ENCODE measurements around the gene DNAJC3. TPM values are rescaled to one million over a fixed set of nuclear protein-coding genes. Genes with fewer than 3 reads are reported as not detected.
"Not testable (repeated sequence)": the region's sequence is repeated elsewhere in the genome, so short reads cannot be mapped to it uniquely, and the experiment has no call there.

DNAJC3 gene
- total RNA-seq, 2 experiments from 2014 or later = 26.4 to 27.5 TPM

DNA sequence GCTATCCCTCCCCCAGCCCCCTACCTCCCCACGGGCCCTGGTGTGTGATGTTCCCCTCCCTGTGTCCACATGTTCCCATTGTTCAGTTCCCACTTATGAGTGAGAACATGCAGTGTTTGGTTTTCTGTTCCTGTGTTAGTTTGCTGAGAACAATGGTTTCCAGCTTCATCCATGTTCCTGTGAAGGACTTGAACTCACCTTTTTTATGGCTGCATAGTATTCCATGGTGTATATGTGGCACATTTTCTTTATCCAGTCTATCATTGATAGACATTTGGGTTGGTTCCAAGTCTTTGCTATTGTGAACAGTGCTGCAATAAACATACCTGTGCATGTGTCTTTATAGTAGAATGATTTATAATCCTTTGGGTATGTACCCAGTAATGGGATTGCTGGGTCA lies 105.0 kb downstream of the DNAJC3 start:
- CTCF ChIA-PET, H3K4me1 Mint-ChIP-seq, H3K4me3 Mint-ChIP-seq, POLR2A ChIA-PET, H3K9me3 Mint-ChIP-seq, H3K27me3 Mint-ChIP-seq, DNase-seq, H3K27ac Mint-ChIP-seq: not testable (repeated sequence)
- peaks cover 17% of the 10 kb centered on the region for H3K36me3 Mint-ChIP-seq (ENCODE audit: low read depth)

DNA sequence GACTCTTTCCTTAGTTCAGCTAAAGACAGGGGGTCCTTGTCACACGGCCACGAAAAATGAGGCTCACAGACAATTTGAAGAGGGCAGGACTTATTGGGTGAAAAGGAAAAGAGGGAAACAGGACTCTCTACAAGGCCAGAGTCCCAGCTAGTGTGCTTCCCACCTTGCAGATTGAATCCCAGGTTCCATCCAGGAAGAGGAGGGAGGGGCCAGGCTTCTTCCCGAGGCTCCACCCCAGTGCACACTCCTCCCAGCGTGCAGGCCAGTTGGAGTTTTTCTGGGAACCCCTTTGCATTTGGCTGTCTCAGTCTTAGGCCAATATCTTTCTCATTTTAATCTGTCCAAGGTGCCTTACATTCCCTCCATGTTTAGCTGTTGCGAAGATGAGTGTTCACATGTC lies 106.8 kb downstream of the DNAJC3 start:
- H3K27me3 Mint-ChIP-seq = no peaks in the 10 kb centered on the region

DNA sequence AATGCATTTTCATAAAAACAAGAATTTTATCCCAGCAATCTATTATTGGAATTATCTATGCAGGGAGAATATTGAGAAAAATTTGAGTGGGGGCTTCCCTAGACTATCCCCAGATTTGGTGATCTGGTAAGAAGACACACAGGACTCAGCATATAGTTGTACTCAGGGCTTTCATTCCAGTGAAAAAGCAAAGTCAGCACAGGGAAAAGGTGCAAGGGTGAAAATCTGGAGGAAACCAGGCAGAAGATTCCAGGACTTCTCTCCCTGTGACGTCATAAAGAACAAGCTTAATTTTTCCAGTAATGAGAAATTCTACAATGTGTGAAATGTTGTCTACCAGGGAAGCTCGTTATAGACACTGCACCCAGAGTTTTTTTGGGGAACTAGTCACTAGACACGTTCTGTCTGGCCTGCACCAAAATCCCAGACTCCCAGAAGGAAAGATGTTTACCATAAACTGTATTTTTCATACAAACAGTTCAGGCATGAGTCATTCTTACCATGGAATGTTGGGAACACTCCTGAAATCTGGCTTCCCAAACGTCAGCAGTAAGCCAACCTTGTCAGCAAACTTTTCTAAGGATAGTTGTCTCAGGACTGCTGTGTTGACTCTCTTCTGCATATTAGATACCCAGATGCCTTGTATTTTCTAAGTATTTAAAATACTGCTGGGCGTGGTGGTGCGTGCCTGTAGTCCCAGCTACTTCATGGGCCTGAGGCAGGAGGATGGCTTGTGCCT lies 107.4 kb downstream of the DNAJC3 start:
- Mint-ChIP-seq H3K27ac (no peak overlapping the region), H3K4me3 (no peak overlapping the region), H3K9me3 (no peaks in the 10 kb centered on the region), H3K4me1 (no peaks in the 10 kb centered on the region), H3K27me3 (no peaks in the 10 kb centered on the region), H3K36me3 (ENCODE audit: low read depth) (peaks cover 32% of the 10 kb centered on the region)
- ChIA-PET CTCF (no interaction called here), POLR2A (no interaction called here)
- DNase-seq = no peak

More for the DNA sequence above, 106.8 kb downstream of the DNAJC3 start:
- POLR2A ChIA-PET = no interaction called here
- Mint-ChIP-seq H3K9me3 (no peaks in the 10 kb centered on the region), H3K27ac (no peak overlapping the region), H3K4me3 (no peak overlapping the region), H3K36me3 (ENCODE audit: low read depth) (peaks cover 26% of the 10 kb centered on the region), H3K4me1 (no peaks in the 10 kb centered on the region)
- CTCF ChIA-PET = no interaction called here
- DNase-seq = no peak

DNA sequence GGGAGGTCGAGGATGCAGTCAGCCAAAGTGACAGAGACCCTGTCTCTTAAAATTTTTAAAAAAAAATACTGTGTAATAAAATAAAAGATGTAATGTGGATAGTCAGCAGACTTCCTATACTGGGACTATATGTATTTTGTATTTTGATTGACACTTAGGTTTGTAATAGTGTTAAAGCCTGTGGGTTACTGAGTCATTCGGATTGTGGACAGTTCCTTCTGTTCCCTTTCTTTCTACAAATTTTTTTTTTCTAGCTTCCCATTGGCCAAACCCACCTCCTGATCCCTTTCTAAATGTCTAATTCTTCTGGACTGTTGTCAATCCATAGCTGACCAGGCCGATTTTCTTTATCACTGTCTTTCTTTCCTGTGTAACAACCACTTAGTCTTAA lies 108.0 kb downstream of the DNAJC3 start:
- no peak for DNase-seq
- H3K4me3 Mint-ChIP-seq = no peak overlapping the region
- peaks cover 37% of the 10 kb centered on the region for H3K36me3 Mint-ChIP-seq (ENCODE audit: low read depth)
- ChIA-PET CTCF (no interaction called here), POLR2A (no interaction called here)
- H3K9me3 Mint-ChIP-seq = no peaks in the 10 kb centered on the region
- no peak overlapping the region for H3K27ac Mint-ChIP-seq
- H3K27me3 Mint-ChIP-seq = no peaks in the 10 kb centered on the region
- H3K4me1 Mint-ChIP-seq = no peaks in the 10 kb centered on the region

DNA sequence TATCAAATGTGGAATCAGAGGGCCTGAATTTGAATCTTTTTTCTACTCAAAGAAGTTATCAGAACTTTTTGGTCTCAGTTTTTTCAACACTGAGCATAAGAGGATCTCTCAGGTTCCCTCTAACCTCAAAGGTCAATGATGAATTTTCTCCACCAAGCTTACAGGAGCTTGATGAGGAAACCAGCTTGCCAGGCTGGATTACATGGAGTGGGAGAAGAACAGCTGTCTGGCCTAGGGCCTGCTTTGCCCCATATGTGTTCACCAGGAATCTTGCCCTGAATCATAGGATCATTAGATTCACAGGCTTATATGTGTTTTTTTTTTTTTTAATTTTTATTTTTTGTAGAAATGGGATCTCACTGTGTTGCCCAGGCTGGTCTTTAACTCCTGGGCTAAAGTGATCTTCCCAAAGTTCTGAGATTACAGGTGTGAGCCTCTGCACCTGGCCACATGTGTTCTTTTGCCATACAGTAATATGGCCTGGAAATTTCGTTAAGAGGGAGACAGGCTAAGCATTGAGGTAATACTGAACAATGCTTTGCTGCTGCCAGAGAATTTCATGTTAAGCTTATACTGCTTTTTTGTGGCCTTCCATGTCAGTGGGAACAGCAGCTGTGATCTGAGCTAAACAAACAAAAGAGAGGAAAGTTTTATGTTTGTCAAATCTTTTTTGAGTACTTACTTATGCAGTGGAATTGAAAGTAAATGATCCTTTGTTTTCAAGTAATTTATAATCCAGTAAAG lies 110.6 kb downstream of the DNAJC3 start:
- Mint-ChIP-seq H3K27me3 (no peaks in the 10 kb centered on the region), H3K4me1 (no peaks in the 10 kb centered on the region), H3K36me3 (ENCODE audit: low read depth) (peaks cover 51% of the 10 kb centered on the region), H3K27ac (no peak overlapping the region), H3K9me3 (no peaks in the 10 kb centered on the region), H3K4me3 (no peak overlapping the region)
- no peak for DNase-seq
- CTCF ChIA-PET = no interaction called here
- POLR2A ChIA-PET = no interaction called here

DNA sequence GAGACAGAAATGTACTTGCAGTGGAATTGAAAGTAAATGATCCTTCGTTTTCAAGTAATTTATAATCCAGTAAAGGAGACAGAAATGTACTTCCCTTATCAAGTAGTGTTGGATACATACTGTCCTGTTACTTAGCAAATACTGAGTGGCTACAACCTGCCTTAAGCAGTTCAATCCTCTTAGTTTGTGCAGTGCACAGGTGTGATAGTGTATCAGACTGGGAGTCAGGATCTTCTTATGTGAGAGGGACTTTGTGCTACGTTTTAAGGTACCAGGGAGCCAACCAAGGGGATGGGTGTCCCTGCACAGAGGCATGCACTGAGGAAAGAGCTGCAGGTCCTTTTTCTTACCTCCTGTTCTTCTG lies 111.1 kb downstream of the DNAJC3 start:
- H3K36me3 Mint-ChIP-seq (ENCODE audit: low read depth) = peaks cover 56% of the 10 kb centered on the region
- H3K9me3 Mint-ChIP-seq = no peaks in the 10 kb centered on the region
- POLR2A ChIA-PET = no interaction called here
- no peak for DNase-seq
- H3K4me1 Mint-ChIP-seq = no peaks in the 10 kb centered on the region
- no peak overlapping the region for H3K4me3 Mint-ChIP-seq
- no peak overlapping the region for H3K27ac Mint-ChIP-seq
- CTCF ChIA-PET = no interaction called here
- H3K27me3 Mint-ChIP-seq = no peaks in the 10 kb centered on the region

DNA sequence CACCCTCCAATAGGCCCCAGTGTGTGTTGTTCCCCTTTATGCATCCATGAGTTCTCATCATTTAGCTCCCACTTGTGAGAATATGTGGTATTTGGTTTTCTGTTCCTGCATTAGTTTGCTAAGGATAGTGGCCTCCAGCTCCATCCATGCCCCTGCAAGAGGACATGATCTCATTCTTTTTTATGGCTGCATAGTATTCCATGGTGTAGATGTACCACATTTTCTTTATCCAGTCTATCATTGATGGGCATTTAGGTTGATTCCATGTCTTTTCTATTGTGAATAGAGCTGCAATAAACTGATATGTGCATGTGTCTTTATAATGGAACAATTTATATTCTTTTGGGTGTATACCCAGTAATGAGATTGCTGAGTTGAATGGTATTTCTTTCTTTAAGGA lies 112.4 kb downstream of the DNAJC3 start:
- H3K9me3 Mint-ChIP-seq, H3K4me3 Mint-ChIP-seq, H3K27ac Mint-ChIP-seq, DNase-seq, H3K4me1 Mint-ChIP-seq, H3K27me3 Mint-ChIP-seq, CTCF ChIA-PET, POLR2A ChIA-PET: not testable (repeated sequence)
- H3K36me3 Mint-ChIP-seq (ENCODE audit: low read depth) = peaks cover 62% of the 10 kb centered on the region

DNA sequence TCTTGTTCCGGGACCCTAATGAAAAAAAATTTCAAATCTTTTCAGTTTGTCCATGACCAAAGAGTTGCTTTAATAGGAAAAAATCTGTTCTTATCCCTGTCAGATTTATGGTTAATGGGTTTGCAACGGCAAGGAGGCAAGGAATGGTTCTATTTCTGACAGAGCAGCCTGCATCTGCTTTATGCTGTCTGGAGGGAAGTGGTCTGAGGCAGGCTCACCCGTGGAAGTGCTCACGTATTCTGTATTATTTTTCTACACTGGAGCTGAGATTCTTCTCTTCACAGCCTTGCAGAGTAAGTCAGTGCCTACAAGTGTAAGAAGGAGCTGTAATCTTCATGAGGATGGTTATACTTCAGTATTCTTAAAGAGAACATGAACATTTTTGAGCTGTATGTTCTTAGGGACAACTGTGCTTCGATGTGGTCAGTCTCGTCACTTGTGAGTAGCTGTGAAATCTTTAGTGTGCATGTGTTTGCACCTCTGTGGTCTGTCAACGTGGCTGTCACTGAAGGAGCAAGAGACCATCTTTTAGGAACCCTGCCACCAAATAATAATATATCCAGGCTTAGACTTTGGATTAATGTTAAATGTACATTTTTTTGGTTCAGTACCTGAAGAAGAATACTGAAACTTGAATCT lies 114.3 kb downstream of the DNAJC3 start:
- POLR2A ChIA-PET = no interaction called here
- CTCF ChIA-PET = no interaction called here
- H3K4me1 Mint-ChIP-seq = no peaks in the 10 kb centered on the region
- no peaks in the 10 kb centered on the region for H3K27me3 Mint-ChIP-seq
- H3K4me3 Mint-ChIP-seq = no peak overlapping the region
- no peak for DNase-seq
- no peak overlapping the region for H3K27ac Mint-ChIP-seq
- no peaks in the 10 kb centered on the region for H3K9me3 Mint-ChIP-seq
- H3K36me3 Mint-ChIP-seq (ENCODE audit: low read depth) = peaks cover 60% of the 10 kb centered on the region

DNA sequence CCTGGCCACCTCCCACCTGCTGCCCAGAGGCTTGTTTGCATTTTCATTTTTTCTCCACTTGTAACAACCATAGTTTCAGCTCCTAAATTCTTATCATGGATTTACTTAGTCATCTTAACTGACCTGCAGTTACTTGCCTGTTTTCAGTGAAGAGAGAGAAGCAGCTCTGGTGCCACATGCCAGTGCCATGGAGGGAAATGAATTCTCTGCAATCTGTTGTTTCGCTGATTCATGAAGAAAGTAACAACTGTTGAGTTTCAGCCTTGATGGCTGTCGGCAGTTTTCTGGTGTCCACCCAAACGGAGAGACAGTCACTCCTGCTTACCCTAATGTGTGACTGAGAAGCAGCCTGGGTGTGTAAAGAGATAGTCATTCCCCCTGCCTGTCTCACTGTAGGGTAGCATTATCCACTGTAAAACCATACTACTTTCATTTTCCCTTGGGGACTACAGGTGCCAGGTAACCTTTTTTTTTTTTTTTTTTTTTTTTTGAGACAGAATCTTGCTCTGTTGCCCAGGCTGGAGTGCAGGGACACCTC lies 116.1 kb downstream of the DNAJC3 start:
- no peak overlapping the region for H3K27ac Mint-ChIP-seq
- CTCF ChIA-PET = no interaction called here

DNA sequence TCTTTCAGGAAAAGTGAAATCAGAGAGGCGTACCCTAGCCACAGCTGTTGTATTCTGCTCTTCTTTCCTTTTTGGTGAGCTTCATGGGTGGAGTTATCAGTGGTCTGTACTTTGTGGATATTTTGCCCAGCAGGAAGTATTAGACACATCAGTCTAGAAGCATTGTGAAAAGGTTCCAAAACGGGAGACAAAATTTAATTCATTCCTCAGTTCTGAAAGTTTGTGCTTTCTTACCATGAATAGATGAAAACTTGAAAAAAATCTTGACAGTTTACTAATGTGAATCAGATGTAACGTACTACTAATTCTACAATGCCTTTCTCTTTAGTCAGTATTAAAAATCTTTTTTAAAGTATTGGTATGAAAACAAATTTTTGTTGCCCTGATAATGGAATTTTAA lies 116.8 kb downstream of the DNAJC3 start:
- H3K4me1 Mint-ChIP-seq = no peaks in the 10 kb centered on the region
- no peak overlapping the region for H3K4me3 Mint-ChIP-seq
- CTCF ChIA-PET = no interaction called here
- DNase-seq = no peak
- H3K36me3 Mint-ChIP-seq (ENCODE audit: low read depth) = peaks cover 41% of the 10 kb centered on the region
- no peaks in the 10 kb centered on the region for H3K9me3 Mint-ChIP-seq
- H3K27ac Mint-ChIP-seq = no peak overlapping the region
- POLR2A ChIA-PET = no interaction called here
- H3K27me3 Mint-ChIP-seq = no peaks in the 10 kb centered on the region

More for the DNA sequence above, 116.1 kb downstream of the DNAJC3 start:
- H3K4me1 Mint-ChIP-seq = no peaks in the 10 kb centered on the region
- peaks cover 46% of the 10 kb centered on the region for H3K36me3 Mint-ChIP-seq (ENCODE audit: low read depth)
- H3K9me3 Mint-ChIP-seq = no peaks in the 10 kb centered on the region
- DNase-seq = no peak
- POLR2A ChIA-PET = no interaction called here
- H3K4me3 Mint-ChIP-seq = no peak overlapping the region
- no peaks in the 10 kb centered on the region for H3K27me3 Mint-ChIP-seq

DNA sequence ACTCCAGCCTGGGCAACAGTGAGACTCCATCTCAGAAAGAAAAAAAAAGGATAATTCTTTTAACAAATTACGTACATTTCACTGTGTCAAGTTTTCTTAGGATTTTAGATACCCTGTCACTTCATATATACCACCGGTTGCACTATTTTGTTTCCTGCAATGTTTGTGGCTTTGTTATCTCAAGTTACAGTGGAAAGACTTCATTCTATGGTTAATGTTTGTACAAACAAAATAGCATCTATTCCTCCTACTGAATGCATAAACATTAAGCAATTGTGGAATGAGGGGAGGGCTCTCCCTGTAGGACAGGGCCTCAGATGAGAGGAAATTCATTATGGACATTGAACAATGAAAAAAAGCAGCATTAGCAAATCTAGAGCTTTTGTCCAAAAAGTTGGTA lies 120.1 kb downstream of the DNAJC3 start:
- H3K27me3 Mint-ChIP-seq = no peaks in the 10 kb centered on the region
- no peak overlapping the region for H3K27ac Mint-ChIP-seq
- no peaks in the 10 kb centered on the region for H3K9me3 Mint-ChIP-seq
- POLR2A ChIA-PET = no interaction called here
- H3K36me3 Mint-ChIP-seq (ENCODE audit: low read depth) = peaks cover 16% of the 10 kb centered on the region
- CTCF ChIA-PET = no interaction called here
- H3K4me1 Mint-ChIP-seq = no peaks in the 10 kb centered on the region
- DNase-seq = no peak
- H3K4me3 Mint-ChIP-seq = no peak overlapping the region

DNA sequence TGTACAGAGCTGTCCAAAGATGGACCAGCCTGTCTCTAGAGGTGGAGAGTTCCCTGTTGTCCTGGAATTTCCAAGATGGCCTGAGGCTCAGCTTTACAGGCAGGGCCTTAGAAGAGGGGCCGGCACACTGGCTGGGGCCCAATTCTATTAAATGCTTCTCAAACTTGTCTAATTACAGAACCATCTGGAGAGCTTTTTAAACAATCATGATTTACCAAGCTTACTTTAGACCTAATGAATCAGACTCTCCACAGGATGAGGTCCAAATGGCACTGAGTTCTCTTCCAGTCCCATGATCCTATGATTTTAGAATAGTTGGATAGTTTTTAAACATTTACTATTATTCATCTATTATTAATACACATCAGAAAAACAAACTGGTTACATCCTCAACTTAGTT lies 123.5 kb downstream of the DNAJC3 start:
- no peak overlapping the region for H3K4me3 Mint-ChIP-seq
- ChIA-PET CTCF (no interaction called here), POLR2A (no interaction called here)
- no peak overlapping the region for H3K27ac Mint-ChIP-seq
- H3K4me1 Mint-ChIP-seq = no peaks in the 10 kb centered on the region
- no peak for DNase-seq
- peaks cover 8% of the 10 kb centered on the region for H3K27me3 Mint-ChIP-seq
- no peaks in the 10 kb centered on the region for H3K36me3 Mint-ChIP-seq (ENCODE audit: low read depth)
- no peaks in the 10 kb centered on the region for H3K9me3 Mint-ChIP-seq

DNA sequence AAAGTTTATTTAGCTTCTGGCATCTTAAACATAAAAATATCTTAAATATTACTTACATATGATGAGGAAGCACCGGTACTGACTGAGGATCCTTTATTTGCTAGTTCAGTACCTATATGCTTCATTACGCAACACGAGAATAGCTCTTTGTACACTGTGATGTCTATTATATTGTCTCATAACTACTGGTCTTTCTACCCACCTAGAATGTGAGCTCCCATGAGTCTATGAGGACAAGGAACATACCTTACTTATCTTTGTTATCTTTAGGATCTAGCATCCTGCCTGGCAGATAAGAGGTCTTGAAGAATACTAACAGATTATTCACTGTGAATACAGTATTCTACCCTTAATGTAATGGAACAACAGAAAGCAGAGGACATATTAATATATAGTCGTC lies 124.9 kb downstream of the DNAJC3 start:
- POLR2A ChIA-PET = no interaction called here
- Mint-ChIP-seq H3K27me3 (peaks cover 16% of the 10 kb centered on the region), H3K4me1 (no peaks in the 10 kb centered on the region), H3K4me3 (no peak overlapping the region), H3K27ac (no peak overlapping the region), H3K9me3 (no peaks in the 10 kb centered on the region), H3K36me3 (ENCODE audit: low read depth) (no peaks in the 10 kb centered on the region)
- CTCF ChIA-PET = no interaction called here
- DNase-seq = no peak

DNA sequence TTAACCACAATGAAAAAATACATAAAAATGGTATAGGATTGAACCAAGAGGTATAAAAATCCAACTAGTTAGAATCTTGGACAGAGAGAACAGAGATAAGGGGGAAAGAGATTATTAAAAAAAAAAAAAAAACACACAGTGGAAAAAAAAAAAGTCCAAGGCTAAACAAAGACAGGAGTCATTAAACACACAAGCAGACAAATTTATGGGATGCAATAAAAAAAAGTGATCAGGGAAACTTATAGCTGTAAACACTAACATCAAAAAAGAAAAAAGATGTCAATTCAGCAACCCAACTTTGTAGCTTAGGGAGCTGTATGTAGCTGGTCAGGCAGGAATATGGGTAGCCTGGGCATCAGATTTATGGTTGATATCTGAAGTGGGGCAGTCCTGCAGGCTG lies 129.0 kb downstream of the DNAJC3 start:
- H3K4me3 Mint-ChIP-seq = no peak overlapping the region
- H3K9me3 Mint-ChIP-seq = peaks cover 4% of the 10 kb centered on the region
- no peaks in the 10 kb centered on the region for H3K4me1 Mint-ChIP-seq
- DNase-seq = no peak
- H3K27ac Mint-ChIP-seq = no peak overlapping the region
- ChIA-PET CTCF (no interaction called here), POLR2A (no interaction called here)
- H3K36me3 Mint-ChIP-seq (ENCODE audit: low read depth) = no peaks in the 10 kb centered on the region
- H3K27me3 Mint-ChIP-seq = peaks cover 29% of the 10 kb centered on the region

Data from activated CD4-positive, alpha-beta memory T cell treated with anti-CD3 and anti-CD28 coated beads, Interleukin-2, amount 10 ng/mL, durations not matched to agents 7 days and 5 days (primary cell).